Smooth muscle cell (in vitro differentiated cells): Measurements from ENCODE around the gene FAM43A. TPM values are rescaled to one million over a fixed set of nuclear protein-coding genes. Genes with fewer than 3 reads are reported as not detected.

Experiments used
- DNase-seq: peaks from one replicate; lab custom pipeline; 2025; ENCODE audit not compliant: unreplicated experiment; lab: John Stamatoyannopoulos, UW
- H2AFZ ChIP-seq: fragments of 200-600 bp; sonication (generic); 2 replicates; pipeline ENCODE4 v1.6.0; 2016; ENCODE audit warnings: antibody characterized with exemption, low read depth, mild to moderate bottlenecking
- H3F3A ChIP-seq: fragments of 200-600 bp; sonication (generic); 2 replicates; pipeline ENCODE4 v1.6.0; 2017; ENCODE audit warnings: antibody characterized with exemption, low read depth
- H3K27ac ChIP-seq: fragments of 200-600 bp; sonication (generic); 2 replicates; pipeline ENCODE4 v1.5.1; 2016; ENCODE audit warnings: low read depth, mild to moderate bottlenecking
- H3K27me3 ChIP-seq: fragments of 200-600 bp; sonication (generic); 2 replicates; pipeline ENCODE4 v1.6.1; 2016; ENCODE audit warnings: low read depth, mild to moderate bottlenecking
- H3K36me3 ChIP-seq: fragments of 200-600 bp; sonication (generic); 2 replicates; pipeline ENCODE4 v1.5.1; 2016; ENCODE audit warnings: low read depth
- H3K4me1 ChIP-seq: fragments of 200-600 bp; sonication (generic); 2 replicates; pipeline ENCODE4 v1.5.1; 2016; ENCODE audit warnings: low read depth
- H3K4me2 ChIP-seq: fragments of 200-600 bp; sonication (generic); 2 replicates; pipeline ENCODE4 v1.6.0; 2016; ENCODE audit warnings: mild to moderate bottlenecking
- H3K4me3 ChIP-seq: fragments of 200-600 bp; sonication (generic); 2 replicates; pipeline ENCODE4 v1.5.1; 2016; ENCODE audit warnings: mild to moderate bottlenecking
- H3K79me2 ChIP-seq: fragments of 200-600 bp; sonication (generic); 2 replicates; pipeline ENCODE4 v1.6.0; 2016; ENCODE audit warnings: low read depth, mild to moderate bottlenecking
- H3K9ac ChIP-seq: fragments of 200-600 bp; sonication (generic); 2 replicates; pipeline ENCODE4 v1.6.0; 2016; ENCODE audit warnings: low read depth
- H3K9me3 ChIP-seq: fragments of 200-600 bp; sonication (generic); replicated peaks from 2 replicates; pipeline ENCODE4 v1.5.1; 2016; ENCODE audit warnings: low read depth
- H4K20me1 ChIP-seq: fragments of 200-600 bp; sonication (generic); 2 replicates; pipeline ENCODE4 v1.6.0; 2016; ENCODE audit warnings: low read depth
- CTCF ChIP-seq: fragments of 200-600 bp; sonication (generic); IDR thresholded peaks from 2 replicates; pipeline ENCODE4 v1.5.1; 2017; ENCODE audit warnings: borderline replicate concordance, mild to moderate bottlenecking, antibody characterized with exemption; ENCODE audit not compliant: insufficient read depth, poor library complexity, severe bottlenecking
- WGBS: methylation state at CpG from one replicate; pipeline ENCODE4 v1.1.7; 2016; ENCODE audit warnings: low lambda C conversion rate; 5-methylcytosine and 5-hydroxymethylcytosine counted together
- polyA plus RNA-seq: library from polyadenylated mRNA; unstranded; fragments of >200 nt; fragmentation: Nextera tagmentation; extraction: Ambion mirVana; gene quantifications from 2 replicates; pipeline ENCODE4 v1.2.1, GENCODE V29; 2016
- total RNA-seq: library from RNA; depleted of rRNA; stranded (reverse); fragments of >200 nt; gene quantifications from 2 replicates; pipeline ENCODE4 v1.2.3, GENCODE V29; 2014

Gene FAM43A
- total and polyA plus RNA-seq, 2 experiments from 2014 or later: 19.0 to 73.4 TPM

GRCh38 chr3:194728986-194729385 is 43.3 kb downstream of the FAM43A start:
- peaks cover 7% of the 10 kb centered on the region for H3F3A ChIP-seq
- peaks cover 7% of the 10 kb centered on the region for H3K4me1 ChIP-seq
- DNase-seq: no peak
- no peaks in the 10 kb centered on the region for H4K20me1 ChIP-seq
- no peak overlapping the region for H3K4me2 ChIP-seq
- H3K36me3 ChIP-seq: no peaks in the 10 kb centered on the region
- H3K27me3 ChIP-seq: no peaks in the 10 kb centered on the region
- no peaks in the 10 kb centered on the region for H3K9me3 ChIP-seq
- 84% methylated on average over 2 of the region's 2 CpGs for WGBS
- H3K4me3 ChIP-seq: no peak overlapping the region
- TF ChIP-seq CTCF: no peak
- H3K27ac ChIP-seq: no peak overlapping the region
- H3K9ac ChIP-seq: no peak overlapping the region
- H3K79me2 ChIP-seq: no peaks in the 10 kb centered on the region
- H2AFZ ChIP-seq: no peak overlapping the region

- DNase-seq: no peak
- H3K27me3 ChIP-seq: no peaks in the 10 kb centered on the region
- H4K20me1 ChIP-seq: no peaks in the 10 kb centered on the region
- H2AFZ ChIP-seq: no peak overlapping the region
- H3F3A ChIP-seq: peaks cover 7% of the 10 kb centered on the region
- H3K79me2 ChIP-seq: no peaks in the 10 kb centered on the region
- no peak overlapping the region for H3K4me3 ChIP-seq
- H3K27ac ChIP-seq: no peak overlapping the region
- peaks cover 7% of the 10 kb centered on the region for H3K4me1 ChIP-seq
- no peaks in the 10 kb centered on the region for H3K36me3 ChIP-seq
- H3K9ac ChIP-seq: no peak overlapping the region
- peak overlapping the region; percentile 16 for H3K4me2 ChIP-seq
- no peaks in the 10 kb centered on the region for H3K9me3 ChIP-seq
- TF ChIP-seq CTCF: no peak
- WGBS: 57% methylated on average over 10 of the region's 10 CpGs
These were observed 44.7 kb downstream of the FAM43A start for GRCh38 chr3:194730365-194730764.

GRCh38 chr3:194731506-194732073 is 45.9 kb downstream of the FAM43A start:
- Histone ChIP-seq H3K9ac (no peak overlapping the region), H3K27ac (no peak overlapping the region), H3K36me3 (no peaks in the 10 kb centered on the region), H3F3A (peaks cover 7% of the 10 kb centered on the region), H3K9me3 (no peaks in the 10 kb centered on the region), H3K79me2 (no peaks in the 10 kb centered on the region), H3K27me3 (peaks cover under 1% of the 10 kb centered on the region), H3K4me1 (peaks cover 7% of the 10 kb centered on the region), H2AFZ (no peak overlapping the region), H4K20me1 (no peaks in the 10 kb centered on the region), H3K4me2 (no peak overlapping the region), H3K4me3 (no peak overlapping the region)
- 96% methylated on average over 5 of the region's 5 CpGs for WGBS
- DNase-seq: no peak
- TF ChIP-seq CTCF: no peak

GRCh38 chr3:194732617-194733016 is 46.9 kb downstream of the FAM43A start:
- no peak overlapping the region for H3K4me3 ChIP-seq
- WGBS: 29% methylated on average over 4 of the region's 4 CpGs
- H3K4me1 ChIP-seq: peaks cover 5% of the 10 kb centered on the region
- DNase-seq: no peak
- H4K20me1 ChIP-seq: no peaks in the 10 kb centered on the region
- H3K9ac ChIP-seq: no peak overlapping the region
- no peak for TF ChIP-seq CTCF
- H3K27me3 ChIP-seq: peaks cover 7% of the 10 kb centered on the region
- H3K9me3 ChIP-seq: no peaks in the 10 kb centered on the region
- H2AFZ ChIP-seq: no peak overlapping the region
- peaks cover under 1% of the 10 kb centered on the region for H3F3A ChIP-seq
- H3K36me3 ChIP-seq: no peaks in the 10 kb centered on the region
- peak overlapping the region; percentile 46 for H3K4me2 ChIP-seq
- no peak overlapping the region for H3K27ac ChIP-seq
- H3K79me2 ChIP-seq: no peaks in the 10 kb centered on the region
